HG02763 (cell line): Measurements from ENCODE around the gene PTP4A2.

Experiments used
- ATAC-seq: cut with Tn5 transposase; IDR thresholded peaks from one replicate; pipeline ENCODE4 v1.9.1; 2021; ENCODE audit warnings: mild to moderate bottlenecking, moderate library complexity; ENCODE audit not compliant: unreplicated experiment

PTP4A2 gene

DNA sequence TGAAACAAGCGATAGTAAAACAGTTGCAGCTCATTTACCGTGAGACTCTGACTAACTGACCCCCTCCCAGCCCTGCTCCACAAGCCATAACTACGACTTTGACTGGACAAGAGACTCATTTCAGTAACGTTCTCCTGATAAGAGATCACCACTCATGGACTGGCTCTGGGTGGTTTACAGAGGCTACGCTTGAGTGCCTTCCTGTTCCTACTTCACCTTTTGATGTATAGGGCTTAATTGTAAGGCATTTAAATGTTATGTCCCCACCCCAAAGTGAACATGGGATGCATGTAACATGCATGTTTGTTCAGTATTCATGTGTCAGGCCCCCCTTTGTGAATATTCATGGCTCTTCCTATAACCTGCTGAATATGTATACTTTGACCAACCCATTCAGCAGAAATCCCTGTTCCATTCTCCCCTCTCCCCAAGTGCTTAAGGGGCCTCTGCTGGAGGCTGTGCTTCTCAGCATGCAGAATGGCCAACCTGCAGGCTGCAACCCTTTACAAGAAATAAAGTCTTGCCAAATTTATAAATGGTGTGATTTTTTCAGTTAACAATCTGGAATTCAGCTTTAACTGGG, 71.6 kb downstream of the PTP4A2 start:
- no peak for ATAC-seq

DNA sequence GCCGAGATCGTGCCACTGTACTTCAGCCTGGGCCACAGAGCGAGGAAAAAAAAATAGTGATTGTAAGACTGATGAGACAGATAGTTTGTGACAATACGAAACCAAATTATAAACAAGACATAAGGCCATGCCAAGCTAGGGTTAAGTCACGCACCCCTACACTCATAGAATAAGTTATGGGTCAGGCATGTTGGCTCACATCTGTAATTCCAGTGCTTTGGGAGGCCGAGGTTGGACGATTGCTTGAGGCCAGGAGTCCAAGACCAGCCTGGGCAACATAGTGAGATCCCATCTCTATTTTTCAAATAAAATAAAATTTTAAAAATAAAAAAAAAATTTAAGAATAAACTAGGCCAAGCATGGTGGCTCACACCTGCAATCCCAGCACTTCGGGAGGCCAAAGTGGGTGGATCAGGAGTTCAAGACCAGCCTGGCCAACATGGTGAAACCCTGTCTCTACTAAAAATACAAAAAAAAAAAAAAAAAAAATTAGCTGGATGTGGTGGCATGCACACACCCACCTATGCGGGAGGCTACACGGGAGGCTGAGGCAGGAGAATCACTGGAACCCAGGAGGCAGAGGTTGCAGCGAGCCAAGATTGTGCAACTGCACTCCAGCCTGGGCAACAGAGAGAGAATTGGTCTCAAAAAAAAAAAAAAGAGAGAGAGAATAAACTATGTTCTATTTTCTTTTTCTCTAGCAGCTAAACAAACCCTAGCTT, 72.3 kb downstream of the PTP4A2 start:
- ATAC-seq = no peak

DNA sequence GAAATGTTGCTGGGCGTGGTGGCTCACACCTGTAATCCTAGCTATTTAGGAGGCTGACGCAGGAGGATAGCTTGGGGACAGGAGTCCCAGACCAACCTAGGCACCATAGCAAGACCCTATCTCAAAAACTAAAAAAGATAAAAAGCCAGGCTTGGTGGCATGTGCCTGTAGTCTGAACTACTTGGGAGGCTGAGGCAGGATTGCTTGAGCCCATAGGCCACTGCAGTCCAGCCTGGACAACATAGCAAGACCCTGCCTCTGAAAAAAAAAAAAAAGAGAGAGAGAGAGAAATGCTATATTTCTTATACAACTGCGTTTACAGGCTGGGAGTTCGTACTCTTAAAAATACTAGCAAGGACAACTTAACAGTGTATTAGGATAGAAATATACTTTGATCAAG, 76.1 kb downstream of the PTP4A2 start:
- no peak for ATAC-seq

DNA sequence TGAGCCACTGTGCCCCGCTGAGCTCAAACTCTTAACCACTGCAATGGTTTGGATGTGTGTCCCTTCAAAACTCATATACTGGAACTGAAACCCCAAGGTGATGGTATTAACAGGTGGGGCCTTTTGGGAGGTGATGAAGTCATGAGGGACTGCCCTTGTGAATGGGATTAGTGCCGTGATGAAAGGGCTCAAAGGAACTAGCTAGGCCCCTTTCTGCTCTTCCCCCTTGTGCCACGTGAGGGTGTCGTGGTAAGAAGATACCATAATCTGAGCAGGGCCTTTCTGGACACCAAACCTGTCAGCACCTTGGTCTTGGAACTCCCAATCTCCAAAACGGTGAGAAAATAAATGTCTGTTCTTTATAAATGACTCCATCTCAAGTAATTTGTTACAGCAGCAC, 76.8 kb downstream of the PTP4A2 start:
- ATAC-seq = no peak

DNA sequence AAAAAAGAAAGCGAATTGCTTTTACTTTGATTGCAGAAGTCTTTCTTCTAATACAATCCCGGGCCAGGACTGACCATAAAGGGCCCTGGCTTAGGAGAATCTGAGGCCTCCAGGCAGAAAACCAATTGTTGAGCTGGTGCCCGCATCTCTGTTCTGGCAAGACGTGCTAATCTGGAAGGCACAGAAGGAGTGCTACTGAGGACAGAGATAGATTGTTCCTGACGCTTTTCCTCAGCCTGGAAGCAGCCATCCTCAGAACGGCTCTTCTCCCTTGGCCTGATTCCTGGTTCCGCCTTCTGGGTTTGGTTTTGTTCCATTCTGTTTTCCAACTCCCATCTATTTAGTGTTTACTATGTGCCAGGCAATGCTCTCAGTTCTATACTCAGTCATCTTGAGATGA, 77.6 kb downstream of the PTP4A2 start:
- no peak for ATAC-seq

DNA sequence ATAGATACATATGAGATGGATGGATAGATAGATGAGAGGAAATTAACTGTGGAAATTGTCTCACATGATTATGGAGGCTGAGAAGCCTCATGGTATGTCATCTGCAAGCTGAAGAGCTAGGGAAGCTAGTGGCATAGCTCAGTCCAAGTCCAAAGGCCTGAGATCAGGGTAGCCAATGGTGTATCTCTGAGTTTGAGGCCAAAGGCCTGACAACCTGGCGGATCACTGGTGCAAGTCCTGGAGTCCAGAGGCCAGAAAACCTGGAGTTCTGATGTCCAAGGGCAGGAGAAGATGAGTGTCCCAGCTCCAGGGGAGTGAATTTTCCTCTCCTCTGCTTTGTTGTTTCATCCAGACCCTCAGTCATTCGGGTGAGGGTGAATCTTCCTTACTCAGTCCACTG, 78.4 kb downstream of the PTP4A2 start:
- ATAC-seq = no peak

DNA sequence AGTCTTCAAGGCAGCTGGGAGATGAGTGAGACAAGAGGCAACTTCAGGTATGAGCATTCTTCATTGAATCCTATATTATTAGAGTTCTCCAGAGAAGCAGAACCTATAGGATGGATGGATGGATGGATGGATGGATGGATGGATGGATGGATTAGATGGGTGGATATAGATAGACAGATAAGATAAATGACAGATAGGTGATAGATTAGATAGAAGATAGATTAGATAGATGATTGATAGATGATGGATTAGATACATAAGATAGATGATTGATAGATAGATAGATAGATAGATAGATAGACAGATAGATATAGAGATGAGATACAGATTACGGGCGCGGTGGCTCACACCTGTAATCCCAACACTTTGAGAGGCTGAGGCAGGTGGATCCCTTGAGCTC, 79.1 kb downstream of the PTP4A2 start:
- ATAC-seq = no peak

DNA sequence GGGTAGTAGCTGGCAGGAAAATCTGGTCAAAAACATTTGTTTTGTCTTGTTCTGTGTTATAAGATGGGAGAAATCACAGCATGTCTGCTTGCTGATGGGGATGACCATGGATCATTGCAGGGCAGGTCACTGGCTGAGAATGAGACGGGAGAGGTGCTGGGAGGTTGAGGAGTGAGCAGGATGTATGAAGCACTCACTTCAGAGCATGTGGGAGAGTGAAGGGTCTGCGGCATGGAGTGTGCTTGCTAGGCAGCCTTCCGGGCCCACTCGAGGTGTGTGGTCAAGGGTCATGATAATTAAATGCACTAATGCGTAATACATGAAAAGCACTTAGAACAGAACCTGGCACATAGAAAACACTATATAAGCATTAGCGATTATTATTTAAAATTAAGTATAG, 80.3 kb downstream of the PTP4A2 start:
- ATAC-seq = no peak
